ENCODE results near the gene SMU1.

GRCh38 chr9:33109850-33110595 is 33.5 kb upstream of the SMU1 start:
- TF ChIP-seq CTCF (IDR thresholded peaks at IDR 0.05): no peak
- no peak for TF ChIP-seq POLR2A (IDR thresholded peaks at IDR 0.05)
